ENCODE data around the gene FTO. TPM values are rescaled to one million over a fixed set of nuclear protein-coding genes. Genes with fewer than 3 reads are reported as not detected.

Gene FTO
- total and polyA plus RNA-seq, 2 experiments from 2014 or later, result 46.8 to 77.7 TPM

DNA sequence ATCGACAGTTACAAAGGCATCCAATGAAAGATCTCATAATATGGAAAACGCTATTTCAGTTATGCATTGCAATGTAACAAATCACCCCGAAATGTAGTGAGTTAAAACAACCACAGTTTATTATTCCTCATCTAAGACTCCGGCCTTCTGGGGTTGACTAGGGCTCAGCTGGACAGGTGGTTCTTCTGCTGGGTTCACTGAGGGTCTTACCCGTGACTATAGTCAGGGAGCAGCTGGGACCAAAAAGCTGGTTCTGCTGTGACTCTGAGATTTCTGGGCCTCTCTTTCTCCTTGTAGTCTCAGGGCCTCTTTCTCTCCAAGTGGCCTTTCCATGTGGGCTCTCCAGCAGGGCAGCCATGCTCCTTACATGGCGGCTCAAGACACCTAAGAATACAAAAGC, 386.6 kb downstream of the FTO start:
- H3K9me2 ChIP-seq (replicated peaks; ENCODE audit: insufficient read depth), result no peaks in the 10 kb centered on the region
- H3K4me2 ChIP-seq, result no peak overlapping the region
- no peak overlapping the region for H3K27ac ChIP-seq
- 97% methylated on average over 6 of the region's 6 CpGs for WGBS (ENCODE audit: low lambda C conversion rate, missing lambda C conversion rate)
- H3K27me3 ChIP-seq, result no peaks in the 10 kb centered on the region
- H3K4me3 ChIP-seq, result no peak overlapping the region
- DNase-seq (ENCODE audit: low spot score), result no peak
- TF ChIP-seq EZH2 (IDR thresholded peaks at IDR 0.05; ENCODE audit: borderline replicate concordance), result no peak
- TF ChIP-seq, protein P1, sequence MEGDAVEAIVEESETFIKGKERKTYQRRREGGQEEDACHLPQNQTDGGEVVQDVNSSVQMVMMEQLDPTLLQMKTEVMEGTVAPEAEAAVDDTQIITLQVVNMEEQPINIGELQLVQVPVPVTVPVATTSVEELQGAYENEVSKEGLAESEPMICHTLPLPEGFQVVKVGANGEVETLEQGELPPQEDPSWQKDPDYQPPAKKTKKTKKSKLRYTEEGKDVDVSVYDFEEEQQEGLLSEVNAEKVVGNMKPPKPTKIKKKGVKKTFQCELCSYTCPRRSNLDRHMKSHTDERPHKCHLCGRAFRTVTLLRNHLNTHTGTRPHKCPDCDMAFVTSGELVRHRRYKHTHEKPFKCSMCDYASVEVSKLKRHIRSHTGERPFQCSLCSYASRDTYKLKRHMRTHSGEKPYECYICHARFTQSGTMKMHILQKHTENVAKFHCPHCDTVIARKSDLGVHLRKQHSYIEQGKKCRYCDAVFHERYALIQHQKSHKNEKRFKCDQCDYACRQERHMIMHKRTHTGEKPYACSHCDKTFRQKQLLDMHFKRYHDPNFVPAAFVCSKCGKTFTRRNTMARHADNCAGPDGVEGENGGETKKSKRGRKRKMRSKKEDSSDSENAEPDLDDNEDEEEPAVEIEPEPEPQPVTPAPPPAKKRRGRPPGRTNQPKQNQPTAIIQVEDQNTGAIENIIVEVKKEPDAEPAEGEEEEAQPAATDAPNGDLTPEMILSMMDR (IDR thresholded peaks at IDR 0.05; ENCODE audit: poor library complexity), result no peak
- TF ChIP-seq EZH2phosphoT487 (IDR thresholded peaks at IDR 0.05; ENCODE audit: low read depth, severe bottlenecking, unreplicated experiment), result no peak
- no peaks in the 10 kb centered on the region for H3K9me3 ChIP-seq (ENCODE audit: low read depth)
- no peaks in the 10 kb centered on the region for H4K20me1 ChIP-seq (ENCODE audit: insufficient read depth, poor library complexity, severe bottlenecking)
- no peaks in the 10 kb centered on the region for H3K4me1 ChIP-seq (ENCODE audit: insufficient read depth)
- no peaks in the 10 kb centered on the region for H3K36me3 ChIP-seq (replicated peaks; ENCODE audit: insufficient read depth, low read depth)
- no peak overlapping the region for H2AFZ ChIP-seq
- no peaks in the 10 kb centered on the region for H3K79me2 ChIP-seq

- H4K20me1 ChIP-seq (ENCODE audit: insufficient read depth, poor library complexity, severe bottlenecking), result no peaks in the 10 kb centered on the region
- WGBS (ENCODE audit: low lambda C conversion rate, missing lambda C conversion rate), result 94% methylated on average over 13 of the region's 13 CpGs
- no peaks in the 10 kb centered on the region for H3K4me1 ChIP-seq (ENCODE audit: insufficient read depth)
- H3K4me2 ChIP-seq, result no peak overlapping the region
- TF ChIP-seq EZH2 (IDR thresholded peaks at IDR 0.05; ENCODE audit: borderline replicate concordance) (no peak), EZH2phosphoT487 (IDR thresholded peaks at IDR 0.05; ENCODE audit: low read depth, severe bottlenecking, unreplicated experiment) (no peak)
- TF ChIP-seq, protein P1 (IDR thresholded peaks at IDR 0.05; ENCODE audit: poor library complexity), result no peak
- H3K27me3 ChIP-seq, result no peaks in the 10 kb centered on the region
- H3K9me3 ChIP-seq (ENCODE audit: low read depth), result no peaks in the 10 kb centered on the region
- no peak overlapping the region for H3K4me3 ChIP-seq
- no peak for DNase-seq (ENCODE audit: low spot score)
- no peaks in the 10 kb centered on the region for H3K36me3 ChIP-seq (replicated peaks; ENCODE audit: insufficient read depth, low read depth)
- no peak overlapping the region for H3K27ac ChIP-seq
- no peaks in the 10 kb centered on the region for H3K79me2 ChIP-seq
- H2AFZ ChIP-seq, result no peak overlapping the region
- no peaks in the 10 kb centered on the region for H3K9me2 ChIP-seq (replicated peaks; ENCODE audit: insufficient read depth)
Measured at GRCh38 chr16:54093281-54093680, 389.3 kb downstream of the FTO start.

GRCh38 chr16:54094641-54095040, 390.7 kb downstream of the FTO start:
- TF ChIP-seq, protein P1 (IDR thresholded peaks at IDR 0.05; ENCODE audit: poor library complexity), result no peak
- no peak for TF ChIP-seq EZH2 (IDR thresholded peaks at IDR 0.05; ENCODE audit: borderline replicate concordance)
- H3K9me2 ChIP-seq (replicated peaks; ENCODE audit: insufficient read depth), result no peaks in the 10 kb centered on the region
- H3K27me3 ChIP-seq, result no peaks in the 10 kb centered on the region
- no peaks in the 10 kb centered on the region for H3K36me3 ChIP-seq (replicated peaks; ENCODE audit: insufficient read depth, low read depth)
- no peak overlapping the region for H2AFZ ChIP-seq
- H4K20me1 ChIP-seq (ENCODE audit: insufficient read depth, poor library complexity, severe bottlenecking), result no peaks in the 10 kb centered on the region
- H3K9me3 ChIP-seq (ENCODE audit: low read depth), result no peaks in the 10 kb centered on the region
- no peak overlapping the region for H3K4me2 ChIP-seq
- no peaks in the 10 kb centered on the region for H3K4me1 ChIP-seq (ENCODE audit: insufficient read depth)
- WGBS (ENCODE audit: low lambda C conversion rate, missing lambda C conversion rate), result 91% methylated on average over 10 of the region's 10 CpGs
- H3K4me3 ChIP-seq, result no peak overlapping the region
- no peaks in the 10 kb centered on the region for H3K79me2 ChIP-seq
- no peak for DNase-seq (ENCODE audit: low spot score)
- H3K27ac ChIP-seq, result no peak overlapping the region

GRCh38 chr16:54096607-54097006, 392.7 kb downstream of the FTO start:
- Histone ChIP-seq H3K27ac (no peak overlapping the region), H3K9me3 (ENCODE audit: low read depth) (no peaks in the 10 kb centered on the region), H3K9me2 (replicated peaks; ENCODE audit: insufficient read depth) (no peaks in the 10 kb centered on the region), H3K27me3 (no peaks in the 10 kb centered on the region), H3K4me2 (no peak overlapping the region), H2AFZ (no peak overlapping the region), H3K36me3 (replicated peaks; ENCODE audit: insufficient read depth, low read depth) (no peaks in the 10 kb centered on the region), H3K4me1 (ENCODE audit: insufficient read depth) (no peaks in the 10 kb centered on the region), H3K4me3 (no peak overlapping the region), H4K20me1 (ENCODE audit: insufficient read depth, poor library complexity, severe bottlenecking) (no peaks in the 10 kb centered on the region), H3K79me2 (no peaks in the 10 kb centered on the region)
- TF ChIP-seq, protein P1 (IDR thresholded peaks at IDR 0.05; ENCODE audit: poor library complexity), result no peak
- TF ChIP-seq EZH2phosphoT487 (IDR thresholded peaks at IDR 0.05; ENCODE audit: low read depth, severe bottlenecking, unreplicated experiment), result no peak
- no peak for TF ChIP-seq EZH2 (IDR thresholded peaks at IDR 0.05; ENCODE audit: borderline replicate concordance)
- DNase-seq (ENCODE audit: low spot score), result no peak
- WGBS (ENCODE audit: low lambda C conversion rate, missing lambda C conversion rate), result 97% methylated on average over 2 of the region's 2 CpGs

Measured in hepatocyte (in vitro differentiated cells).